IMR-90 (cell line): ENCODE results near the gene IL16. TPM values are rescaled to one million over a fixed set of nuclear protein-coding genes. Genes with fewer than 3 reads are reported as not detected.

Experiments used
- ATAC-seq: fragments of 200-7000 bp; cut with Tn5 transposase; 2 replicates; pipeline ENCODE4 v1.9.1; 2020; ENCODE audit warnings: low read depth, mild to moderate bottlenecking, moderate library complexity
- BruUV-seq: library from RNA; stranded (reverse); fragments of 400-500 nt; replicated peaks from 2 replicates; lab custom pipeline; 2021; lab: Mats Ljungman, UMichigan
- CTCF ChIA-PET: fragments of 300-600 bp; formaldehyde crosslinking; extraction: SDS; loops from one replicate; lab custom pipeline; 2021; ENCODE audit warnings: antibody characterized with exemption; lab: Yijun Ruan, JAX
- POLR2A ChIA-PET: fragments of 300-600 bp; sonication (Branson Sonifier 250); formaldehyde crosslinking; loops from one replicate; lab custom pipeline; 2022; ENCODE audit warnings: antibody characterized with exemption; ENCODE audit not compliant: unreplicated experiment; lab: Charles Lee
- DNase-seq: peaks from one replicate; pipeline ENCODE4 v3.0.0; 2013
- H2AFZ ChIP-seq: replicated peaks from 2 replicates; pipeline ENCODE3; 2013; ENCODE audit warnings: low read length, mild to moderate bottlenecking; ENCODE audit not compliant: poor library complexity
- H2AK5ac ChIP-seq: 2 replicates; pipeline ENCODE4 v1.6.1; 2013; ENCODE audit warnings: low read depth, low read length, inconsistent platforms
- H2AK9ac ChIP-seq: replicated peaks from 2 replicates; pipeline ENCODE3; 2013; ENCODE audit warnings: mild to moderate bottlenecking, low read depth, low read length, moderate library complexity; ENCODE audit not compliant: poor library complexity
- H2BK120ac ChIP-seq: 2 replicates; pipeline ENCODE4 v1.6.1; 2013; ENCODE audit warnings: low read depth, low read length, inconsistent platforms
- H2BK15ac ChIP-seq: 3 replicates; pipeline ENCODE4 v1.6.1; 2013; ENCODE audit warnings: low read depth, low read length, inconsistent platforms
- H2BK20ac ChIP-seq: 2 replicates; pipeline ENCODE4 v1.6.1; 2013; ENCODE audit warnings: low read depth, mild to moderate bottlenecking, inconsistent platforms, low read length, moderate library complexity
- H2BK5ac ChIP-seq: 2 replicates; pipeline ENCODE4 v1.6.1; 2013; ENCODE audit warnings: mild to moderate bottlenecking, low read depth, low read length, inconsistent platforms; ENCODE audit not compliant: poor library complexity, severe bottlenecking
- H3K14ac ChIP-seq: replicated peaks from 2 replicates; pipeline ENCODE4 v1.6.1; 2013; ENCODE audit warnings: low read depth, low read length, inconsistent platforms
- H3K18ac ChIP-seq: 2 replicates; pipeline ENCODE4 v1.6.1; 2013; ENCODE audit warnings: low read depth, low read length, control low read depth
- H3K23ac ChIP-seq: 2 replicates; pipeline ENCODE4 v1.6.1; 2013; ENCODE audit warnings: low read depth, low read length, inconsistent platforms
- H3K27ac ChIP-seq: 2 replicates; pipeline ENCODE4 v1.5.1; 2013; ENCODE audit warnings: mild to moderate bottlenecking, control low read depth, low read length; ENCODE audit not compliant: insufficient read depth
- H3K27me3 ChIP-seq: 2 replicates; pipeline ENCODE4 v1.6.1; 2013; ENCODE audit warnings: low read length; ENCODE audit not compliant: control insufficient read depth, insufficient read depth
- H3K36me3 ChIP-seq: 2 replicates; pipeline ENCODE4 v1.6.1; 2013; ENCODE audit warnings: low read length, mixed read lengths; ENCODE audit not compliant: control insufficient read depth, insufficient read depth
- H3K4ac ChIP-seq: 2 replicates; pipeline ENCODE4 v1.6.1; 2013; ENCODE audit warnings: low read depth, low read length, inconsistent platforms
- H3K4me1 ChIP-seq: 2 replicates; pipeline ENCODE4 v1.6.1; 2013; ENCODE audit warnings: low read length, mixed read lengths; ENCODE audit not compliant: control insufficient read depth, insufficient read depth
- H3K4me2 ChIP-seq: 2 replicates; pipeline ENCODE4 v1.6.1; 2013; ENCODE audit warnings: low read depth, mild to moderate bottlenecking, control low read depth, low read length, moderate library complexity
- H3K4me3 ChIP-seq: 2 replicates; pipeline ENCODE4 v1.5.1; 2013; ENCODE audit warnings: low read depth, mild to moderate bottlenecking, control low read depth, low read length, moderate library complexity; ENCODE audit not compliant: insufficient read depth
- H3K56ac ChIP-seq: 2 replicates; pipeline ENCODE4 v1.6.1; 2013; ENCODE audit warnings: low read length, inconsistent platforms; ENCODE audit not compliant: insufficient read depth; ENCODE audit errors: extremely low read depth
- H3K79me1 ChIP-seq, 2 experiments: 2 replicates each; pipeline ENCODE4 v1.6.1; 2013; ENCODE audit warnings: low read length in 2 of 2, inconsistent platforms in 1 of 2, low read depth in 1 of 2
- H3K9ac ChIP-seq: 2 replicates; pipeline ENCODE4 v1.6.1; 2013; ENCODE audit warnings: low read depth, low read length, control low read depth
- H3K9me1 ChIP-seq: 2 replicates; pipeline ENCODE4 v1.6.1; 2013; ENCODE audit warnings: low read length, inconsistent platforms; ENCODE audit not compliant: insufficient read depth
- H3K9me3 ChIP-seq: 2 replicates; pipeline ENCODE4 v1.6.1; 2013; ENCODE audit warnings: low read length; ENCODE audit not compliant: control insufficient read depth, insufficient read depth
- H4K20me1 ChIP-seq: 2 replicates; pipeline ENCODE4 v1.6.1; 2013; ENCODE audit warnings: low read length, inconsistent platforms; ENCODE audit not compliant: insufficient read depth
- H4K5ac ChIP-seq: 2 replicates; pipeline ENCODE4 v1.6.1; 2013; ENCODE audit warnings: mild to moderate bottlenecking, low read depth, low read length, control low read depth
- H4K8ac ChIP-seq, 2 experiments: 2 replicates each; pipeline ENCODE4 v1.6.1; 2013; ENCODE audit warnings: low read depth in 2 of 2, low read length in 2 of 2, control low read depth in 1 of 2, inconsistent platforms in 1 of 2
- H4K91ac ChIP-seq: 2 replicates; pipeline ENCODE4 v1.6.1; 2013; ENCODE audit warnings: low read depth, low read length, inconsistent platforms; ENCODE audit not compliant: insufficient read depth
- BHLHE40 ChIP-seq: fragments of 150-350 bp; IDR thresholded peaks from 2 replicates; pipeline ENCODE4 v1.6.1; 2016; ENCODE audit warnings: mild to moderate bottlenecking, low read depth, low read length
- CHD1 ChIP-seq: IDR thresholded peaks from 2 replicates; pipeline ENCODE4 v1.6.1; 2012; ENCODE audit warnings: low read depth, low read length, improper control_type of control experiment
- FOS ChIP-seq: fragments of 150-350 bp; IDR thresholded peaks from 2 replicates; pipeline ENCODE4 v1.6.1; 2016; ENCODE audit warnings: low read depth, low read length
- MAZ ChIP-seq: IDR thresholded peaks from 2 replicates; pipeline ENCODE4 v1.6.1; 2012; ENCODE audit warnings: low read depth, mild to moderate bottlenecking, low read length, improper control_type of control experiment, moderate library complexity, borderline replicate concordance
- NFE2L2 ChIP-seq: fragments of 150-350 bp; IDR thresholded peaks from 2 replicates; pipeline ENCODE4 v1.6.1; 2016; ENCODE audit warnings: low read depth, mild to moderate bottlenecking, low read length
- POLR2A ChIP-seq: IDR thresholded peaks from 2 replicates; pipeline ENCODE4 v1.6.1; 2012; ENCODE audit warnings: mild to moderate bottlenecking, low read depth, low read length
- RAD21 ChIP-seq: IDR thresholded peaks from 2 replicates; pipeline ENCODE4 v1.6.1; 2012; ENCODE audit warnings: low read length, improper control_type of control experiment
- RCOR1 ChIP-seq: IDR thresholded peaks from 2 replicates; pipeline ENCODE4 v1.6.1; 2012; ENCODE audit warnings: mild to moderate bottlenecking, low read length, improper control_type of control experiment; ENCODE audit not compliant: insufficient replicate concordance
- RFX5 ChIP-seq: IDR thresholded peaks from 2 replicates; pipeline ENCODE4 v1.8.0; 2012; ENCODE audit warnings: low read depth, mild to moderate bottlenecking, low read length, moderate library complexity
- WGBS, 2 experiments: methylation state at CpG; one replicate each; pipeline versions ENCODE4 v1.1.5 to v1.1.7; 2013; ENCODE audit warnings: missing lambda C conversion rate in 2 of 2; ENCODE audit not compliant: insufficient read length in 1 of 2; ENCODE audit errors: extremely low coverage in 2 of 2; 5-methylcytosine and 5-hydroxymethylcytosine counted together
- dilution Hi-C: fragments of 300-500 bp; cut with HindIII; formaldehyde crosslinking; loops from one replicate; pipeline ENCODE4 v1.14.3; 2018; ENCODE audit warnings: low sequenced_read_pairs; ENCODE audit not compliant: unreplicated experiment
- in situ Hi-C: fragments of 300-500 bp; cut with MboI; formaldehyde crosslinking; loops from 3 replicates; pipeline ENCODE4 v1.14.3; 2019; ENCODE audit warnings: low sequenced_read_pairs, inconsistent platforms, mixed read lengths
- intact Hi-C: fragments of 100-400 bp; cut with micrococcal nuclease; formaldehyde crosslinking; loops from 2 replicates; pipeline ENCODE4 v1.10.0; 2022
- polyA plus RNA-seq, 3 experiments: library from polyadenylated mRNA; depleted of rRNA; stranded (reverse); fragments of >200 nt; gene quantifications; 2 replicates each; pipeline ENCODE4 v1.2.3, GENCODE V29; 2012; ENCODE audit warnings: low replicate concordance in 1 of 3
- total RNA-seq: library from RNA; depleted of rRNA; stranded (reverse); fragments of >200 nt; gene quantifications from 2 replicates; pipeline ENCODE4 v1.2.3, GENCODE V29; 2012
- TF ChIP-seq, protein P1 (sequence below): conservative IDR thresholded peaks from 2 replicates; pipeline ENCODE4 v1.5.1; 2012; ENCODE audit warnings: mild to moderate bottlenecking, low read depth, low read length, improper control_type of control experiment
- TF ChIP-seq, protein P2 (sequence below): fragments of 150-350 bp; IDR thresholded peaks from 2 replicates; pipeline ENCODE4 v1.6.1; 2016; ENCODE audit warnings: low read depth, mild to moderate bottlenecking, low read length, moderate library complexity, borderline replicate concordance
- TF ChIP-seq, protein P3 (sequence below): fragments of 150-350 bp; IDR thresholded peaks from 2 replicates; pipeline ENCODE4 v1.6.1; 2017; ENCODE audit warnings: mild to moderate bottlenecking, antibody characterized with exemption, low read length, low read depth

IL16 gene
- total and polyA plus RNA-seq, 2 of the 4 experiments (the other 2 are of a cell fraction), result 0.18 to 0.27 TPM

DNA sequence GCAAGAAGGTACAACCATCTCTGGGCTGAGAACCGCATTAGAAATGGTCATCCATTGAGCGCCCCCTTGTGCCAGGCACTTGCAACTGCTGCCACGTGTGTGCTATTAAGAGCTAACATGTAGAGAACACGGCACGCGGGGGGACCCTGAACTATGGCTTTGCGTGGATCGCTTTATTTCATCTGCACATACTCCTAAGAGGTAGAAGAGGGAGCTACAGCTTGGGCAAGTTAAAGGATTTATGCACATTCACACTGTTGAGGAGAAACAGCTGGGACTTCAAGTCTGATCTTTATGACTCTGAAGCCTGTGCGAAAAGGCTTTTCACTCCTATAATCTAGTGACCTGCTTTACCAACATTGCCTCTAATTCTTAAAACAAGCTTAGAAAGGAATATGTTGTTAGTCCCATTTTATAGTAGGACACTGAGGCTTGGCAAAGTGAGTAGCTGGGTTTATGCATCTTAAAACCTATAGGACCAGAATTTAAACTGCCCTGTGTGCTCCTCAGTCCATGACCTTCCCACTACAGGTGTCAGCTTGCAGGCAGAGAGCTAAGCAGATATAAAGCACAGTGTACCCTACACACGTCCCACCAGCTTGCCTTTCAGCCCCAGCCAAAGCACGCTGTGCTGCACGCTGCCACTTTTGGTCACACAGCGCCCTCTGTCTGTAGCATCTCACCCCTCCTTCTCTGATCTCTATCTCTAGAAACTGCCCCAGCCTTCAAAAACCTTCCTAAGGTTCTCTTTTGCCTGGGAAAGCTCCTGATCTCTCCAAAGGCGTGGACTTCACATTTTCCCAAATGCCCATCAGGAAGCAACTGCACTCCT, 69.5 kb downstream of the IL16 start:
- no peak overlapping the region for H2BK5ac ChIP-seq
- WGBS, 2 experiments, result 0% methylated on average over 4 of the region's 14 CpGs; no CpG with 5 or more reads in 1 of the 2 experiments
- H4K8ac ChIP-seq, result peak overlapping the region; percentile 2 to 79; a peak in 1 of 4 replicates
- H3K4me3 ChIP-seq, result no peak overlapping the region
- in situ Hi-C loops, result loop anchor here (5.0 to 10.0 kb wide), 3 partner anchors 109 to 271 kb away; no protein-coding TSS in a partner anchor
- no peak overlapping the region for H3K18ac ChIP-seq
- peaks cover 7% of the 10 kb centered on the region for H3K4me1 ChIP-seq
- DNase-seq (peak; percentile 80), ATAC-seq (peak; percentile 91)
- H3K23ac ChIP-seq, result no peak overlapping the region
- ChIA-PET POLR2A (interaction anchor here (0.5 kb wide), 2 partner anchors 150 to 308 kb away, joined by 3 read pairs; no protein-coding TSS in a partner anchor), CTCF (interaction anchor here (0.5 to 7.3 kb wide), 54 partner anchors 8 to 479 kb away, joined by 3 to 117 read pairs (median 6); no protein-coding TSS in a partner anchor)
- no TSS peak for BruUV-seq
- no peaks in the 10 kb centered on the region for H3K79me1 ChIP-seq
- dilution Hi-C loops, result no loop called here
- H2AK9ac ChIP-seq, result peak overlapping the region; percentile 83
- H3K27me3 ChIP-seq, result no peaks in the 10 kb centered on the region
- H3K9ac ChIP-seq, result no peak overlapping the region; the same call in 1 of the 2 replicates
- peak overlapping the region; percentile 83 for H2BK20ac ChIP-seq
- H3K56ac ChIP-seq, result no peak overlapping the region; the same call in 1 of the 2 replicates
- H3K4me2 ChIP-seq, result peak overlapping the region; percentile 32; the same call in 1 of the 2 replicates
- no peaks in the 10 kb centered on the region for H3K9me3 ChIP-seq
- peak overlapping the region; percentile 1; the same call in 2 of the 3 replicates for H2BK15ac ChIP-seq
- H4K20me1 ChIP-seq, result no peaks in the 10 kb centered on the region
- H3K4ac ChIP-seq, result 0 out of 2 replicates have a peak overlapping the region, but pooled peaks have one; percentile 53
- peaks cover 6% of the 10 kb centered on the region; the same call in 1 of the 2 replicates for H3K9me1 ChIP-seq
- H2AK5ac ChIP-seq, result 0 out of 2 replicates have a peak overlapping the region, but pooled peaks have one; percentile 72
- H3K14ac ChIP-seq, result peak overlapping the region; percentile 70
- peak overlapping the region; percentile 82 for H2BK120ac ChIP-seq
- no peak overlapping the region for H4K5ac ChIP-seq
- no peak overlapping the region for H3K27ac ChIP-seq
- intact Hi-C loops, result loop anchor here (1.0 to 2.0 kb wide), 4 partner anchors 111 to 289 kb away; partner anchors contain the start of gene TLNRD1
- H3K36me3 ChIP-seq, result peaks cover 3% of the 10 kb centered on the region; the same call in 1 of the 2 replicates
- peak overlapping the region; percentile 90 for H2AFZ ChIP-seq
- H4K91ac ChIP-seq, result no peak overlapping the region
- peak; percentile 45; the same call in 1 of the 2 replicates for TF ChIP-seq MAZ
- no peak for TF ChIP-seq RCOR1
- TF ChIP-seq RAD21, result peak; percentile 97
- no peak for TF ChIP-seq RFX5
- TF ChIP-seq NFE2L2, result no peak
- TF ChIP-seq, protein P1, sequence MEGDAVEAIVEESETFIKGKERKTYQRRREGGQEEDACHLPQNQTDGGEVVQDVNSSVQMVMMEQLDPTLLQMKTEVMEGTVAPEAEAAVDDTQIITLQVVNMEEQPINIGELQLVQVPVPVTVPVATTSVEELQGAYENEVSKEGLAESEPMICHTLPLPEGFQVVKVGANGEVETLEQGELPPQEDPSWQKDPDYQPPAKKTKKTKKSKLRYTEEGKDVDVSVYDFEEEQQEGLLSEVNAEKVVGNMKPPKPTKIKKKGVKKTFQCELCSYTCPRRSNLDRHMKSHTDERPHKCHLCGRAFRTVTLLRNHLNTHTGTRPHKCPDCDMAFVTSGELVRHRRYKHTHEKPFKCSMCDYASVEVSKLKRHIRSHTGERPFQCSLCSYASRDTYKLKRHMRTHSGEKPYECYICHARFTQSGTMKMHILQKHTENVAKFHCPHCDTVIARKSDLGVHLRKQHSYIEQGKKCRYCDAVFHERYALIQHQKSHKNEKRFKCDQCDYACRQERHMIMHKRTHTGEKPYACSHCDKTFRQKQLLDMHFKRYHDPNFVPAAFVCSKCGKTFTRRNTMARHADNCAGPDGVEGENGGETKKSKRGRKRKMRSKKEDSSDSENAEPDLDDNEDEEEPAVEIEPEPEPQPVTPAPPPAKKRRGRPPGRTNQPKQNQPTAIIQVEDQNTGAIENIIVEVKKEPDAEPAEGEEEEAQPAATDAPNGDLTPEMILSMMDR, result peak; percentile 97
- TF ChIP-seq BHLHE40, result 0 out of 2 replicates have a peak, but pooled peaks have one; percentile 4
- no peak for TF ChIP-seq POLR2A
- TF ChIP-seq CHD1, result no peak
- TF ChIP-seq, protein P2, sequence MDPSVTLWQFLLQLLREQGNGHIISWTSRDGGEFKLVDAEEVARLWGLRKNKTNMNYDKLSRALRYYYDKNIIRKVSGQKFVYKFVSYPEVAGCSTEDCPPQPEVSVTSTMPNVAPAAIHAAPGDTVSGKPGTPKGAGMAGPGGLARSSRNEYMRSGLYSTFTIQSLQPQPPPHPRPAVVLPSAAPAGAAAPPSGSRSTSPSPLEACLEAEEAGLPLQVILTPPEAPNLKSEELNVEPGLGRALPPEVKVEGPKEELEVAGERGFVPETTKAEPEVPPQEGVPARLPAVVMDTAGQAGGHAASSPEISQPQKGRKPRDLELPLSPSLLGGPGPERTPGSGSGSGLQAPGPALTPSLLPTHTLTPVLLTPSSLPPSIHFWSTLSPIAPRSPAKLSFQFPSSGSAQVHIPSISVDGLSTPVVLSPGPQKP, result no peak
- TF ChIP-seq, protein P3, sequence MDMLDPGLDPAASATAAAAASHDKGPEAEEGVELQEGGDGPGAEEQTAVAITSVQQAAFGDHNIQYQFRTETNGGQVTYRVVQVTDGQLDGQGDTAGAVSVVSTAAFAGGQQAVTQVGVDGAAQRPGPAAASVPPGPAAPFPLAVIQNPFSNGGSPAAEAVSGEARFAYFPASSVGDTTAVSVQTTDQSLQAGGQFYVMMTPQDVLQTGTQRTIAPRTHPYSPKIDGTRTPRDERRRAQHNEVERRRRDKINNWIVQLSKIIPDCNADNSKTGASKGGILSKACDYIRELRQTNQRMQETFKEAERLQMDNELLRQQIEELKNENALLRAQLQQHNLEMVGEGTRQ, result peak; percentile 41; the same call in 1 of the 2 replicates
- TF ChIP-seq FOS, result no peak
